ENCODE data around the gene SPAG9.

GRCh38 chr17:51065466-51065865, 55.2 kb downstream of the SPAG9 start:
- no peak for TF ChIP-seq CTCF (IDR thresholded peaks at IDR 0.05; ENCODE audit: low read depth, low read length, poor library complexity, severe bottlenecking)
- no peak for TF ChIP-seq EZH2phosphoT487 (IDR thresholded peaks at IDR 0.05; ENCODE audit: borderline replicate concordance, low read length)
